GM23338 (cell line): ENCODE data around the gene ADD1. TPM values are rescaled to one million over a fixed set of nuclear protein-coding genes. Genes with fewer than 3 reads are reported as not detected.

Experiments
- ATAC-seq: fragments of 200-7000 bp; cut with Tn5 transposase; 3 replicates; pipeline ENCODE4 v1.9.1; 2020
- DNase-seq: peaks from one replicate; pipeline ENCODE4 v3.0.0-alpha.2; 2015; ENCODE audit warnings: low spot score
- H2AFZ ChIP-seq: fragments of 200-600 bp; sonication (generic); 2 replicates; pipeline ENCODE4 v1.8.0; 2016; ENCODE audit warnings: antibody characterized with exemption, mild to moderate bottlenecking, moderate library complexity
- H3F3A ChIP-seq: fragments of 200-600 bp; sonication (generic); replicated peaks from 2 replicates; pipeline ENCODE4 v1.8.0; 2017; ENCODE audit warnings: antibody characterized with exemption, mixed run types, low read depth
- H3K27ac ChIP-seq: fragments of 200-600 bp; sonication (generic); 2 replicates; pipeline ENCODE4 v1.6.1; 2016; ENCODE audit warnings: low read depth
- H3K27me3 ChIP-seq: fragments of 200-600 bp; sonication (generic); 2 replicates; pipeline ENCODE4 v1.8.0; 2016; ENCODE audit warnings: mild to moderate bottlenecking, mixed run types, moderate library complexity; ENCODE audit not compliant: insufficient read depth
- H3K36me3 ChIP-seq: fragments of 200-600 bp; sonication (generic); 2 replicates; pipeline ENCODE4 v1.8.0; 2016; ENCODE audit warnings: mild to moderate bottlenecking; ENCODE audit not compliant: insufficient read depth
- H3K4me1 ChIP-seq: fragments of 200-600 bp; sonication (generic); 2 replicates; pipeline ENCODE4 v1.8.0; 2016; ENCODE audit warnings: mild to moderate bottlenecking, moderate library complexity; ENCODE audit not compliant: insufficient read depth
- H3K4me2 ChIP-seq: fragments of 200-600 bp; sonication (generic); 2 replicates; pipeline ENCODE4 v1.7.1; 2017; ENCODE audit warnings: mixed run types
- H3K4me3 ChIP-seq: fragments of 200-600 bp; sonication (generic); 2 replicates; pipeline ENCODE4 v1.6.1; 2016; ENCODE audit warnings: mixed run types
- H3K79me2 ChIP-seq: fragments of 200-600 bp; sonication (generic); replicated peaks from 2 replicates; pipeline ENCODE4 v1.8.0; 2017; ENCODE audit warnings: mild to moderate bottlenecking; ENCODE audit not compliant: insufficient read depth
- H3K9me2 ChIP-seq: fragments of 200-600 bp; sonication (generic); 2 replicates; pipeline ENCODE4 v1.8.0; 2017; ENCODE audit not compliant: insufficient read depth
- H4K20me1 ChIP-seq: fragments of 200-600 bp; sonication (generic); replicated peaks from 2 replicates; pipeline ENCODE4 v1.8.0; 2017; ENCODE audit warnings: mild to moderate bottlenecking; ENCODE audit not compliant: insufficient read depth
- H3K27ac Mint-ChIP-seq: 2 replicates; pipeline ENCODE4 v1.8.0; 2020; ENCODE audit warnings: inconsistent platforms, mild to moderate bottlenecking, moderate library complexity, mixed read lengths
- H3K27me3 Mint-ChIP-seq: 3 replicates; pipeline ENCODE4 v1.8.0; 2022; ENCODE audit warnings: low read depth, mild to moderate bottlenecking, moderate library complexity, mixed read lengths, inconsistent platforms; ENCODE audit not compliant: insufficient read depth, poor library complexity
- H3K36me3 Mint-ChIP-seq: 3 replicates; pipeline ENCODE4 v1.8.0; 2021; ENCODE audit warnings: low read depth, mild to moderate bottlenecking, inconsistent platforms, moderate library complexity, mixed read lengths
- H3K4me1 Mint-ChIP-seq: 3 replicates; pipeline ENCODE4 v1.8.0; 2020; ENCODE audit warnings: mild to moderate bottlenecking, inconsistent platforms, mixed read lengths
- H3K4me3 Mint-ChIP-seq: 3 replicates; pipeline ENCODE4 v1.8.0; 2021; ENCODE audit warnings: moderate library complexity, mild to moderate bottlenecking, inconsistent platforms, mixed read lengths
- H3K9me3 Mint-ChIP-seq: 3 replicates; pipeline ENCODE4 v1.8.0; 2020; ENCODE audit warnings: moderate library complexity, mild to moderate bottlenecking, inconsistent platforms, mixed read lengths
- CREB1 ChIP-seq: fragments of 250-450 bp; sonication (Bioruptor Pico); IDR thresholded peaks from 2 replicates; pipeline ENCODE4 v1.5.0; 2020; ENCODE audit warnings: low read depth, mild to moderate bottlenecking, moderate library complexity
- CTCF ChIP-seq, 2 experiments: fragments of 200-600 bp in 1 of 2; sonication (generic) in 1 of 2; conservative IDR thresholded peaks; 2 replicates each; pipeline versions ENCODE4 v1.5.1 to v1.6.1; 2016 to 2017; ENCODE audit warnings: antibody characterized with exemption in 2 of 2, low read depth in 2 of 2, mild to moderate bottlenecking in 2 of 2, moderate library complexity in 1 of 2
- ETS1 ChIP-seq: IDR thresholded peaks from 2 replicates; pipeline ENCODE4 v1.6.1; 2016; ENCODE audit warnings: antibody characterized with exemption
- EZH2 ChIP-seq: fragments of 200-600 bp; sonication (generic); IDR thresholded peaks from one replicate; pipeline ENCODE4 v1.8.0; 2017; ENCODE audit warnings: antibody characterized with exemption, mild to moderate bottlenecking, low read depth; ENCODE audit not compliant: unreplicated experiment
- EZH2phosphoT487 ChIP-seq: fragments of 200-600 bp; sonication (generic); IDR thresholded peaks from one replicate; pipeline ENCODE4 v1.8.1; 2018; ENCODE audit warnings: antibody characterized with exemption; ENCODE audit not compliant: unreplicated experiment
- POLR2AphosphoS5 ChIP-seq: IDR thresholded peaks from 2 replicates; pipeline ENCODE4 v1.6.1; 2016; ENCODE audit warnings: antibody characterized with exemption, low read depth
- STAT1 ChIP-seq: IDR thresholded peaks from one replicate; pipeline ENCODE4 v1.6.1; 2016; ENCODE audit warnings: antibody characterized with exemption; ENCODE audit not compliant: unreplicated experiment
- ZNF331 ChIP-seq: fragments of 250-450 bp; sonication (Bioruptor Pico); IDR thresholded peaks from 2 replicates; pipeline ENCODE4 v1.5.0; 2020; ENCODE audit warnings: low read depth, mild to moderate bottlenecking, moderate library complexity
- polyA plus RNA-seq: library from polyadenylated mRNA; unstranded; fragments of >200 nt; fragmentation: Nextera tagmentation; extraction: Ambion mirVana; gene quantifications from 2 replicates; pipeline ENCODE4 v1.2.1, GENCODE V29; 2016
- total RNA-seq: library from RNA; depleted of rRNA; stranded (reverse); fragments of >200 nt; shearing (Covaris generic); gene quantifications from 2 replicates; pipeline ENCODE4 v1.2.3, GENCODE V29; 2014

The ADD1 gene
- total and polyA plus RNA-seq, 2 experiments from 2014 or later: 126 to 144 TPM

GRCh38 chr4:2866160-2866861 is 22.7 kb downstream of the ADD1 start (continued):
- TF ChIP-seq STAT1 (no peak), CTCF (conservative IDR thresholded peaks at IDR 0.05; ENCODE audit: low read depth in 2 of 2) (no peak), POLR2AphosphoS5 (no peak), EZH2 (no peak), ZNF331 (CRISPR knock-in tag) (no peak), CREB1 (CRISPR knock-in tag) (no peak)

GRCh38 chr4:2866891-2867290 is 23.2 kb downstream of the ADD1 start:
- Histone ChIP-seq H3K36me3 (no peaks in the 10 kb centered on the region), H3K4me3 (no peak overlapping the region), H2AFZ (no peak overlapping the region), H3K4me1 (peaks cover 62% of the 10 kb centered on the region), H3K27me3 (no peaks in the 10 kb centered on the region), H3K79me2 (peaks cover 92% of the 10 kb centered on the region), H3F3A (0 out of 2 replicates have a peak, but pooled peaks cover 2% of the 10 kb centered on the region), H3K9me2 (no peaks in the 10 kb centered on the region), H3K27ac (peak overlapping the region; percentile 92), H4K20me1 (peaks cover 6% of the 10 kb centered on the region; the same call in 1 of the 2 replicates), H3K4me2 (peak overlapping the region; percentile 44)
- no peaks in the 10 kb centered on the region for H3K27me3 Mint-ChIP-seq
- H3K27ac Mint-ChIP-seq: peak overlapping the region; percentile 73; the same call in 1 of the 2 replicates
- DNase-seq: no peak
- H3K9me3 Mint-ChIP-seq: no peaks in the 10 kb centered on the region
- H3K36me3 Mint-ChIP-seq: no peaks in the 10 kb centered on the region
- TF ChIP-seq ZNF331 (CRISPR knock-in tag) (no peak), ETS1 (no peak), POLR2AphosphoS5 (no peak), EZH2phosphoT487 (no peak)
- H3K4me1 Mint-ChIP-seq: peaks cover 61% of the 10 kb centered on the region
- no peak for ATAC-seq
- no peak overlapping the region for H3K4me3 Mint-ChIP-seq

- Mint-ChIP-seq H3K27ac (peak overlapping the region; percentile 73), H3K9me3 (no peaks in the 10 kb centered on the region), H3K27me3 (peaks cover 2% of the 10 kb centered on the region), H3K4me3 (peak overlapping the region; percentile 23), H3K4me1 (peaks cover 52% of the 10 kb centered on the region), H3K36me3 (no peaks in the 10 kb centered on the region)
- Histone ChIP-seq H3K4me2 (peak overlapping the region; percentile 44), H3K9me2 (no peaks in the 10 kb centered on the region), H3K27ac (peak overlapping the region; percentile 92), H3K79me2 (peaks cover 99% of the 10 kb centered on the region), H3K4me1 (peaks cover 58% of the 10 kb centered on the region), H3K27me3 (no peaks in the 10 kb centered on the region), H2AFZ (no peak overlapping the region), H3F3A (0 out of 2 replicates have a peak, but pooled peaks cover 2% of the 10 kb centered on the region), H3K4me3 (peak overlapping the region; percentile 41), H4K20me1 (peaks cover 6% of the 10 kb centered on the region), H3K36me3 (no peaks in the 10 kb centered on the region)
- DNase-seq (peak; percentile 67), ATAC-seq (peak; percentile 71)
- TF ChIP-seq EZH2 (no peak), EZH2phosphoT487 (no peak), CTCF (conservative IDR thresholded peaks at IDR 0.05; ENCODE audit: low read depth in 2 of 2) (no peak), ETS1 (no peak)
Observed at GRCh38 chr4:2867758-2868491, 24.3 kb downstream of the ADD1 start.
